ENCODE results near the gene MRPL48. TPM values are rescaled to one million over a fixed set of nuclear protein-coding genes. Genes with fewer than 3 reads are reported as not detected.
A peak's percentile ranks its signal among the peaks of the same experiment; 100 is the strongest.
"Not testable (repeated sequence)": the region's sequence is repeated elsewhere in the genome, so short reads cannot be mapped to it uniquely, and the experiment has no call there.

Gene MRPL48
- total RNA-seq, 1 donor from 2014 or later, result 29.3 TPM

- Mint-ChIP-seq H3K4me3 (peak overlapping the region; percentile 97), H3K9me3 (no peaks in the 10 kb centered on the region), H3K27ac (peak overlapping the region; percentile 100), H3K4me1 (peaks cover 4% of the 10 kb centered on the region), H3K36me3 (no peaks in the 10 kb centered on the region), H3K27me3 (ENCODE audit: low read depth) (no peaks in the 10 kb centered on the region)
- TF ChIP-seq CTCF (IDR thresholded peaks at IDR 0.05; ENCODE audit: unreplicated experiment), result no peak
- peak; percentile 90 to 94 for DNase-seq (ENCODE audit: low spot score in 2 of 2, unreplicated experiment in 2 of 2)
These were observed 8.4 kb upstream of the MRPL48 start for GRCh38 chr11:73779084-73779902.

GRCh38 chr11:73781303-73781702, 6.4 kb upstream of the MRPL48 start:
- no peak for TF ChIP-seq CTCF (IDR thresholded peaks at IDR 0.05; ENCODE audit: unreplicated experiment)
- Mint-ChIP-seq H3K4me1 (peaks cover 4% of the 10 kb centered on the region), H3K4me3 (no peak overlapping the region), H3K27ac (no peak overlapping the region), H3K9me3 (no peaks in the 10 kb centered on the region), H3K36me3 (no peaks in the 10 kb centered on the region), H3K27me3 (ENCODE audit: low read depth) (no peaks in the 10 kb centered on the region)
- DNase-seq (ENCODE audit: low spot score in 2 of 2, unreplicated experiment in 2 of 2), result no peak

- TF ChIP-seq CTCF (IDR thresholded peaks at IDR 0.05; ENCODE audit: unreplicated experiment), result no peak
- H3K36me3 Mint-ChIP-seq, result no peaks in the 10 kb centered on the region
- peaks cover 15% of the 10 kb centered on the region for H3K4me1 Mint-ChIP-seq
- DNase-seq (ENCODE audit: low spot score in 2 of 2, unreplicated experiment in 2 of 2), result no peak
- H3K27me3 Mint-ChIP-seq (ENCODE audit: low read depth), result no peaks in the 10 kb centered on the region
- no peaks in the 10 kb centered on the region for H3K9me3 Mint-ChIP-seq
- H3K4me3 Mint-ChIP-seq, result no peak overlapping the region
- H3K27ac Mint-ChIP-seq, result no peak overlapping the region
These were observed 4.1 kb upstream of the MRPL48 start for GRCh38 chr11:73783483-73784020.

- no peaks in the 10 kb centered on the region for H3K27me3 Mint-ChIP-seq (ENCODE audit: low read depth)
- H3K27ac Mint-ChIP-seq, result no peak overlapping the region
- no peak for DNase-seq (ENCODE audit: low spot score in 2 of 2, unreplicated experiment in 2 of 2)
- no peak for TF ChIP-seq CTCF (IDR thresholded peaks at IDR 0.05; ENCODE audit: unreplicated experiment)
- no peaks in the 10 kb centered on the region for H3K36me3 Mint-ChIP-seq
- peaks cover 15% of the 10 kb centered on the region for H3K4me1 Mint-ChIP-seq
- H3K4me3 Mint-ChIP-seq, result no peak overlapping the region
- H3K9me3 Mint-ChIP-seq, result no peaks in the 10 kb centered on the region
These were observed 3.5 kb upstream of the MRPL48 start for GRCh38 chr11:73784080-73784634.

- no peak for DNase-seq (ENCODE audit: low spot score in 2 of 2, unreplicated experiment in 2 of 2)
- H3K9me3 Mint-ChIP-seq, result no peaks in the 10 kb centered on the region
- no peaks in the 10 kb centered on the region for H3K27me3 Mint-ChIP-seq (ENCODE audit: low read depth)
- no peak for TF ChIP-seq CTCF (IDR thresholded peaks at IDR 0.05; ENCODE audit: unreplicated experiment)
- no peak overlapping the region for H3K27ac Mint-ChIP-seq
- no peak overlapping the region for H3K4me3 Mint-ChIP-seq
- peaks cover 16% of the 10 kb centered on the region for H3K4me1 Mint-ChIP-seq
- H3K36me3 Mint-ChIP-seq, result no peaks in the 10 kb centered on the region
These were observed 2.9 kb upstream of the MRPL48 start for GRCh38 chr11:73784734-73785133.

- DNase-seq (ENCODE audit: low spot score in 2 of 2, unreplicated experiment in 2 of 2); H3K9me3 Mint-ChIP-seq; H3K36me3 Mint-ChIP-seq; H3K27me3 Mint-ChIP-seq (ENCODE audit: low read depth); H3K4me3 Mint-ChIP-seq; H3K27ac Mint-ChIP-seq: not testable (repeated sequence)
- H3K4me1 Mint-ChIP-seq, result peaks cover 16% of the 10 kb centered on the region
These were observed 2.2 kb upstream of the MRPL48 start for GRCh38 chr11:73785467-73785866.

Data from mesothelial cell of epicardium (in vitro differentiated cells).